ENCODE measurements around the gene GDI1.
"Not testable (repeated sequence)": the region's sequence is repeated elsewhere in the genome, so short reads cannot be mapped to it uniquely, and the experiment has no call there.

Gene GDI1

DNA sequence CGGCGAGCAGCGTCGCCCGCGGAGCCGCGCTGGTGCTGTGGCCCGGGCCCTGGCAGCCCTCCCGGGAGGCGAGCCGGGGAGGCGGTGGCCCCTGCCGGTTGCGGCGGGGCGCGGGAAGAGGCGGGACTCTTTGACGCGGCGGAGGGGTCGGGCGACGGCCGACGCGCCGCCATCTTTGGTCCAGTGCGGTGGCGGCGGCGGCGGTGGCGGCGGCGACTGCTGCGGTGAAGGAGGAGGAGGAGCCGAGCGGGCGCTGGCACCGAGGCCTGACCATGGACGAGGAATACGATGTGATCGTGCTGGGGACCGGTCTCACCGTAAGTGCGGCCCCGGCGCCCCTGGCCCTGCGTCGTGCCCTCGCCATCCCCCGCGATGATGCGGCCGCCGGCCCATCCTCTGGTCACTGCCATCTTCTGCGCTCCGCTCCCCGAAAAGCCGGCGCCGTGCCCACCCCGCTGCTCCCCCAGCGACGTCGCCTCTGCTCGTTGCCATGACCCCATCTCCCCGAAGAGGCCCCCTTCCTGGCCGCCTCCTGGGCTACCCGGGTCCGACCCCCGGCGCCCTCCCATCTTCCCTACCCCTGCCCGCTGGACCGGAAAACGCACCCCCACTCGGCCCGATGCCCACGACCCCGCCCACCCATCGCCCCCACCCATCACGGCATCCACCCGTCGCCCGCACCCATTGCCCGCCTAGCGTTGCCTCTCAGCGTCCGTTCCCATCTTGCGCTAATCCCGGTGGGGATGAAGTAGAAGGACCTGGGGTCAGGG lies at the start of gene GDI1:
TSS of gene GDI1 (plus strand) at position 172 of the 770 bp plus-strand sequence. CDS start at position 273, 101 bp downstream.
- no peak for DNase-seq

DNA sequence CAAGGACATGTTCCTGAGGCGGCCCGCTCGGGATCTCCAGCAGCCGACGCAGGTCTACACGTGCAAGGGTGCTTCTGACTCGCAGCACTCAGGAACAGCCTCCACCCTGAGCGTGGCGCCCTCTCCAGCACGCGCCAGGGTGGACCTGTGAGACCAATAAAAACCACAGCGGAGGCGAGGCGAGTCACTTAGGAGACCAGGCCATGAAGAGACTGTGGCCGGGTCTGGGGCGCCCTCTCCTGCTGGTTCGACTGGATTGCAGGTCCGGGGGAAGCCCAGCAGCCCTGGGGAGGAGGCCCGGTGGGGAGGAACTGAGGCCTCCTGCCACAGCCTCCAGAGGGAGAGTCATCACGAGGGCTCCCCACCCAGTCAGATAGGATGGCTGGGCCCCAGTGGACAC lies 48.9 kb upstream of the GDI1 start:
- not testable (repeated sequence) for DNase-seq

DNA sequence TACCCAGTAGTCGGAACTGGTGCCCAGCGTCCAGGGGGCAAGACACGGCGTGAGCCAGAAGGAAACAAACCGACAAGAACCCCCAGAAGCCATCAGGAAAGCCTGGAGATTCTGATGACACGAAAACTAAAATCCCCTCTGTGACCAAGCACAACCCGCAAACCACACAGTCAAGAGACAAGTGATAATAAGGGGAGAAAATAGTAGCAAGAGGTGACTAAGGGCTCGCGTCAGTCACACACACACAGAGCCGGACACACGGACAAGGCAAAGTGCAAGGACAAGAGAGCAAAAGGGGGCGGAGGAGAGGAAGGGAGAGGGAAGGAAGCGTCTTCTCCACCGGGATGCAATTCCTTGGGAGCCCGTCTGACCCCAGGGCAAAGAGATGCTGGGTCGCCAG lies 48.3 kb upstream of the GDI1 start:
- not testable (repeated sequence) for DNase-seq

DNA sequence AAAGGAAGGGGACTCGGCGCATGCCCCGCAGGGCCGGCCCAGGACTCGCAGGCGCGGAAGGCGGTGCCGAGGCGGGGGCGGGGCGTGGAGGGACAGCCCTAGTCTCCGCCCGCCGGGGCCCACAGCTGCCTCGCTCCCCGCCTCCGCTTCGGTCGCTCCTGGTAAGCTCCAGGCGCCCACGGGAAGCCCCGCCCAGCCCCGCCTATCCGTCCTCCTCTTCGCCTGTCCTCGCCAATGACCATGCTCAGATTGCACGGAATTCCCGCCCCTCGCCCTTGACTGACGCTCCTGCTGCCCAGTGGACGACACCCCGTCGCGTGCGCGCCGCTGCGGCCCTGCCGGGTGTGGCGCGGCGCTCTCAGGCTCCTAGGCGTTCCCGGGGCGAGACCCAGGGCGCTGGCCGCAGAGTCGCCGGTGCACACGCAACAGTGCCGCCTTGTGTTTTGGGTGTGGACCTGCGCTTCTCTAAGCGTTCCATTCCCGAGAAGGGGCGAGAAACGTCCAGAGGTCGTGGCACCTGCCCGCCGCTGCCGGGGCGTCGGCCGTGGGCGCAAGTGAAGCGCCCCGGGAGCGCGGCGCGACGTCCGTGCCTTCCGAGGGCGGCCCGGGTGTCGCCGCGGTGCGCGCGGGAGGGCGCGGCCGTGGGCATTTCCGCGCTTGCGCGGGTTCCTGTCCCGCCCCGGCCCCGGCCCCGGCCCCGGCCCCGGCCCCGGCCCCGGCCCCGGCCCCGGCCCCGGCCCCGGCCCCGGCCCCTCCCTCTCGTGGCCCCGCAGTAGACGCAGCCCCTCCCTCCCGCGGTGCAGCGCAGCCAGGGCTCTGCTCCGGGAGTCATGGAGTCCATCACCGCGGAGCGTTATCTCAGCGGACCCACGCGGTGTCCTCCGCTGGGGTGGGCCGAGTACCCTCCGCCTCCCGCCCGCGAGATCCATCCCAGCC lies 46.9 kb upstream of the GDI1 start:
- DNase-seq: not testable (repeated sequence)

DNA sequence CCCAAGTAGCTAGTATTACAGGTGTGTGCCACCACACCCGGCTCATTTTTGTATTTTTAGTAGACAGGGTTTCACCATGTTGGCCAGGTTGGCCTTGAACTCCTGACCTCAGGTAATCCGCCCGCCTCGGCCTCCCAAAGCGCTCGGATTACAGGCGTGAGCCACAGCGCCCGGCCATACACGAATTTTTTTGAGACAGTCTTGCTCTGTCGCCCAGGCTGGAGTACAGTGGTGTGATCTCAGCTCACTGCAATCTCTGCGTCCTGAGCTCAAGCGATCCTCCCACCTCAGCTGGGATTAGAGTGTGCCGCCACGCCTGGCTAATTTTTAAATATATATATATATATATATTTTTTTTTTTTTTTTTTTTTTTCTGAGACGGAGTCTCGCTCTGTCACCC lies 40.6 kb upstream of the GDI1 start:
- not testable (repeated sequence) for DNase-seq

DNA sequence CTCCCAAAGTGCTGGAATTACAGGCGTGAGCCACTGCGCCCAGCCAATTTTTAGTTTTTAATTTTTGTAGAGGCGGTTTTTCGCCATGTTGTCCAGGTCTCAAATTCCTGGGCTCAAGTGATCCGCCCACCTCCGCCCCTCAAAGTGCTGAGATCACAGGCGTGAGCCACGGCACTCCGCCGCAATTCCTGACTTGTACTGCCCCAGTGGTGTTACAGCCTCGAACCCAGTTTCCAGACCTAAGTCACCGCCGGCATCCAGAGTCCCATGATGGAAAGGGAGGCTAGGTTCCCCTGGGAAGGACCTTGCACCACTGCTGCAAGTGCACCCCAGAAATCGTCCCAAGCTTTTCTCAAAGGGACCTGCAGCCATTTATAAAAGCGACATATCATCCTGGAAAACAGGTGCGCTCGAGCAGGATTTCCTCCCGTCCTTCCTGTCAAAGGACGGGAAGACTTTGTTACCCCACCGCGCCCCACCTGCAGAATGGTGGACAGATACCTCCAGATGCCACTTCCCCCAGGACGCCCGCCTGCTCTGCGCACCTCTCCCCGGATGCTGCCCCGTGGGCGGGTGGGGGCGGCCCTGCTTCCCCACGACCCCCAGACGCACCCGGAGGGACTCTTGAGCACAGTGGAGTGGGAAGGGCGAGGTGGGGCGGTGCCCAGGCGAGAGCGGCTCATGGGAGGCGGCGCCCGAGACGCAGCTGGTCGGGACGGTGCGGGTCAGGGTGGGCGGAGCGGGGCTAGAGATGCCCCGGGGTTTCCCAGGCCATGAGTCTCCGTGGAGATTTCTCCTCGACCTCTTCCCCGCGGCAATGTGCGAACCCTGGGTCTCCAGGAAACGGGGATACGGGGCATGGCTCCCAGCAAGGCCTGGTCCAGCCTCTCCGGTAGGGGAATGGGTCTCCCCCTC lies 39.7 kb upstream of the GDI1 start:
- DNase-seq: no peak

DNA sequence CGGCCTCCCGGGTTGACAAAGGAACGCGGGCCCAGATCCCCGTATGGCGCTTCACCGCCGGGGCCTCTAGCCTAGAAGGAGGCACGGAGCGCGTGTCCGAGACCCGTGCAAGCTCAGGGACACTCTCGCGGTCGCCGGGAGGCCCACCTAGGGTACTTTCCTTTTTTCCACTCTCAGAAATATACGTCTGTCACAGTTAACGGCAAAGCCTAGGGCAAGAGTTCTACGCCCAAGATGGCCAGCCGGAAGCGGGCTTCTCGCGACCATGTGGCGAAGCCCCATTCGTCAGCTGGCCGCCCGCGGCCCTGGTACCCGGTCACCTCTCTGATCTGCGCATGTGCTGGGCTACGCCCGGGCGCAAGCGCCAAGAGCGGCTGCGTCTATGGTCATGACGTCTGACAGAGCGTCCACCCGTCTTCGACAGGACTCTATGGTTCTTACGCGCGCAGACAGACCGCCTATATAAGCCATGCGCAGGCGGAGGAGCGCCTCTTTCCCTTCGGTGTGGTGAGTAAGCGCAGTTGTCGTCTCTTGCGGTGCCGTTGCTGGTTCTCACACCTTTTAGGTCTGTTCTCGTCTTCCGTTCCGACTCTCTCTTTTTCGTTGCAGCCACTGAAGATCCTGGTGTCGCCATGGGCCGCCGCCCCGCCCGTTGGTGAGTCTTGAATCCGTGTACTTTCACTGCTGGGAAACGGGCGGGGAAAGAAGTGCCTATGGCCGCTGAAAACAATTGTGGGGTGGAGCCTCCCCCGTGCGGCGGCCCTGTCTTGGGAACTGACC lies 38.9 kb upstream of the GDI1 start, which contains the start of gene RPL10:
TSS of gene RPL10 (plus strand) at position 490 of the 780 bp plus-strand sequence. CDS start at position 633, 143 bp downstream.
- DNase-seq: peak; percentile 48 to 71

DNA sequence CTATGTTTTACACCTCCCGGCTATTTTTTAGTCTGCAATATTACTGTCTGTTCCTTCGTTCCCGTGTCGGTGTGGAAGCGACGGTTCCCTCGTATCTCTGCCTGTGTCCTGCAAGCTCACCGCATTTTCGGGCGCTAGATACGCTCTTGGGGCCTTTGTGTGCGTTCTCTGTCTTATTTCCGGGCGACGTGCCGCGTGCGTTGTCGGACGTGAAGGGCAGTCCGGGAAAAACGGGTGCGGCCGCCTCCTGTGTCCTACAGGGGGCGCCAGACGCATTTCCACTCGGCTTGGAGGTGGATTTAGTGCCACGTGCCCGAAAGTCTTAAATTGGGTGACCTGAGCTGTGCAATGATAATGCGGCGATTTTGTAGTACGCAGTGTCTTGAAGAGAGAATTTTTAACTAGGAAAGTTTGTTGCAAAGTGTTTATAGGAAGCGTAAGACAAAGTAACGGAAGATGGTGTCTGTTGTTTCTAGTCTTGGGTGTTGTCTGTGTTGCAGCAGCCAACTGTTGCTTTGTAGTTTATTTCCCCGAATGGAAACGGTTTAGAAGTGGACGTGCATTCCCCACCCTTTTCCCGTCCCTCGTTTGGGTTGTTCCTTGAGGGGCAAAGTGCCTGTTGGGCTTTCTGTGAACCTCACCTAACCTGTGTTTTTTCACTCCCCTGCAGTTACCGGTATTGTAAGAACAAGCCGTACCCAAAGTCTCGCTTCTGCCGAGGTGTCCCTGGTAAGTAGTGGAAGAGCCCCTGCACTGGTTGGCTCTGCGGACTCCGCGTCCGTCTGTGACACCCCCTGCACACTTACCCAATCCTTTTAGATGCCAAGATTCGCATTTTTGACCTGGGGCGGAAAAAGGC lies 38.1 kb upstream of the GDI1 start:
- DNase-seq: peak in 1 of 2 experiments; percentile 40

DNA sequence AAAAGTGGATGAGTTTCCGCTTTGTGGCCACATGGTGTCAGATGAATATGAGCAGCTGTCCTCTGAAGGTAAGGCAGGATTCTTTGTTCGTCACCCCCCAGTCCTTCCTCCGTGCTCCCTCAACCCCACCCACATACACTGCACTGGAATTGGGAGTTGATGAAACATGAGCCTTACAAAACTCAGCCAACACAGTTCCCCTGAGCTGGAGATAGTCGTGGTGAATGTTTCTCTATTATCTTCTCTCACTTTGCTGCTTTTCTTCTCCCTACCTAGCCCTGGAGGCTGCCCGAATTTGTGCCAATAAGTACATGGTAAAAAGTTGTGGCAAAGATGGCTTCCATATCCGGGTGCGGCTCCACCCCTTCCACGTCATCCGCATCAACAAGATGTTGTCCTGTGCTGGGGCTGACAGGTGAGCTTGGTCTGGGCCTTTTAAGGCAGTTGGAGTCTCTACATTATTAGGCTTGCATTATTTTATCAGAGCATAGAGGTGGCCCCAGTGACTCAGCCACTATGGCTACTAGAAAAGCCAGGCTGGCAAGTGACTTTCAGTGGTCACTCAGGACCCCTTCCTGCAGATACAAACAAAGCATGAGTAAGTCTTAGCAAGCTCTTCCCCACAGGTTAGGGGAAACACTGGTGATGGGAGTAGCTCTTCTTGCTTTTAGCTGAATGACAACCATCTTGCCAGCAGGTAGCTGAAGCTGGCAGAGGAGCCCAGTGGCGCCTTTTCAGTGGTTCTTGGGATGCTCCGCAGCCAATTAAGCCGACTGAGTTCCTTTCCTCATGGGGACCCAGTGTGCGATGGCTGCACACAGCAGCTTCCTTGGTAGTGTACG lies 37.2 kb upstream of the GDI1 start:
- DNase-seq: no peak

DNA sequence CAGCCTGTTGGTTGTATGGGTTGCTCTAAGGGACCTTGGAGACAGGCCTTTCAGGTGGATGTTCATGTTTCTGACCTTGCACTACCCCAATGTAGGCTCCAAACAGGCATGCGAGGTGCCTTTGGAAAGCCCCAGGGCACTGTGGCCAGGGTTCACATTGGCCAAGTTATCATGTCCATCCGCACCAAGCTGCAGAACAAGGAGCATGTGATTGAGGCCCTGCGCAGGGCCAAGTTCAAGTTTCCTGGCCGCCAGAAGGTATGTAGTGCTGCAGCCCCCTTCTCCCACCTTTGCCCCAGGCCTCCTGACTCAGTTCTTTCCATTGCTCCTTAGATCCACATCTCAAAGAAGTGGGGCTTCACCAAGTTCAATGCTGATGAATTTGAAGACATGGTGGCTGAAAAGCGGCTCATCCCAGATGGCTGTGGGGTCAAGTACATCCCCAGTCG lies 36.6 kb upstream of the GDI1 start:
- DNase-seq: not testable (repeated sequence)

DNA sequence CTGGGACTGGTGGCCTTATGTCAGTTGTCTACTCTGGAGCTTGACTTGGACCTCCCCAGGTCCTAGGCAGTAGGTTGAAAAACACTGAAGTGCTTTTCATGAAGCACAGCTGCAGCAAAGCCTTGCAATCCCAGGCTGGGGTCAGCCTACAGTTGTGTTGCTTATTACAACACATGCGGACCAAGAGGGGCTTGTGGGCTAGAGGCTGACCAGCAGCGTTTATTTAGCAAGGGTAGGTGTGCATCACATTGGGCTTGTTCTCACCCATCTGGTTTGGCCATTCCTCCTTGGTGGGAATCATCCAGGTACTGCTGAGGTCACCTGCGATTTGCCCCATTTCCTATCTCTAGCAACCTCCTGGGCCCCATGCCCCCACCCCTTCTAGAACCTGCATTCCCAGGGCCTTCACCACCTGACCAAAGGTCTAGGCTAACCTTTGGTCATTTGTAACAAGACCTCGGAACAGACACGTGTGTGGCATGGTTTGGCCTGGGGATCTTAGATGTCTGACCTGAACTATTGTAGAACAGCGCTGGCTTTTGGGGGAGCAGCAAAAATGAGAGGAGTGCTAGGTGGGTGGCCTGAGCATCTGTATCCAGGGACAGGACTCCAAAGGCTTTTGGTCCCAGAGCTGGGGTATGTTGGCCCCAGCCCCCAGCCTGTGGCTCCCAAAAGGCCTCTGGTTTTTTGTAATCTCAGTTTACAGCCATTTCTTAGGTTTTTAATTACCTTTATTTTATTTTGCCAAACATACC lies 35.7 kb upstream of the GDI1 start:
- no peak for DNase-seq

DNA sequence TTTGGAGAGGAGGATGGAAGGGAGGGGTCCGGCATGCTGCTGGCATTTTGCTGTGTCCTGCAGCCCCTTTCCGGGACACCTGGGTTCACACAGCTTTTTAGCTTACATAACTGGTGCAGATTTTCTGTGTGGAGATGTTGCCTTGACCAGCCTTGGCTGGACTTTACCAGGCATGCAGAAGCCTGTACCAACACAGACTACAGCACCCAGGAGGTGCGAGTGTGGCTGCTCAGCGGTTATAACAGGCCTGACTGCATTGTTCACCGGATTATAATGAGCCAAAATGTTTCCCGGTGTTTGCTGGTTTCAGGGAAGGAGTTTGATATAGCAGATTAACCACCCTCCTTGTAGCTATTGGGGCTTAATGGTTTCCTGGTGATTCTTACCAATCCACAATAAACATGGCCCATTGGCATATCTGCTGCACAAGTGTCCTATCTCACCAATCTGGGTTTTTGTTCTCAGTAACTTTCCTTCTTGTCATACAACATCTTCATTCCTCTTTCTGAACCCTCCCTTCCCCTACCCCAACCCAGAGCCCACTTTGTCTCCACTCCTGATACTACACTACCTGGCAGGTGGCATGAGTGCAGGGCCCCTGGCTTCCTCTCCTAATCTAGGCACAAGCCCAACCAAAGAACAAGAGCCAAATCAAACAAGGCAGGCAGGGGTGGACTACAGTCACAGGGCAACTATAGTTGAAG lies 34.9 kb upstream of the GDI1 start:
- DNase-seq: no peak

DNA sequence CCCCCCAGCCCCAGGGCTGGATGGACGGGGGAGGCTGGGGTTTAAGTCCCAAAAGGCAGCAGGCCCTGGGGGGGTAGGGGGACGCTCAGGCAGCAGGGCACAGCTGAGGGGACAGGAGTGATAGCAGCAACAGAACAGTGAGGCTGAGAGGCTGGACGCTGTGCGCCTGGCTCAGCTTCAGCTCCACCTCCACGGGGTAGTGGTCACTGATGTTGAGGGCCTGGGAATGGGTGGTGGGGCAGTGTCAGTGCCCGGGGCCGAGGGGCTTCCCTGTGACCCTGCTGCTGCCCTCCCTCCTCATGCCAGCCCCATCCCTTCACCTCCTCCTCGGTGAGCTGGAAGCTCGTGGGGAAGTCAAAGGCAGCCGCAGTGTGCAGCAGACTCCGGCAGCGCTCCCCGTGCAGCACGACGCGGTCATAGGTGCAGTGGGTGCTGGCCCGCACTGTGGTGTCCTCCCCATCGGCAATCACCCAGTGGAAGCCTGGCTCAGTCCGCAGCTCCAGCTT lies 34.3 kb upstream of the GDI1 start:
- DNase-seq: no peak

DNA sequence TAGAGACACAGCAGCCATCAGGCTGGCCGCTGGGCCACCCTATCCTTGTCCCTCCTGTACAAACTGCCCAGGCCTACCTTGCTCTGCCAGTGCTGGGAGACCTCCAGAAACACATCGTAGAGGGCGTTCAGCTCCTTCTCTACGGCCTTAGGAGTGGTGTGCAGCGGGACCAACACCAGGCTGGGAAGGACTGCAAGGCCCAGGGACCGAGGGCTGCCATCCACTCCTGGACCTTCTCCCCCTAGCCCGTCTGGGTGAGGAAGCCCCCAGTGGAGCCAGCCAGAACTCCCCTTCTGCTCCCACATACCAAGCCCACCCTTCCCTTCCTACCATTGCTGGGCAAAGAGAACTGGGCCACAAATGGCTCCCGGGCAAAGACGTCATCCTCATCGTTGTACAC lies 33.8 kb upstream of the GDI1 start:
- DNase-seq: no peak

DNA sequence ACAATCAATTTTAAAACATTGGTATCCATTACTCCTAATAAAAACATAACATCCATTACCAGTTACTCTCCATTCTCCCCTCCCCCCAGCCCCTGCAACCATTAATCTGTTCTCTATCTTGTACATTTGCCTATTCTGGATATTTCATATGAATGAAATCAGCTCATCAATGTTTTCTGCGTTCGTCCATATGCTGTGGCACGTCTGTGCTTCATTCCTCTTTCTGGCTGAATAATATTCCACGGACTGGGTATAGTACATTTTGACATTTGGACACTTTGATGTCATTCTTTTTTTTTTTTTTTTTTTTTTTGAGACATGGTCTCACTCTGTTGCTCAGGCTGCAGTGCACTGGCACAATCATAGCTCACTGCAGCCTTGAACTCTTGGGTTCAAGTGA lies 33.1 kb upstream of the GDI1 start:
- DNase-seq: no peak

DNA sequence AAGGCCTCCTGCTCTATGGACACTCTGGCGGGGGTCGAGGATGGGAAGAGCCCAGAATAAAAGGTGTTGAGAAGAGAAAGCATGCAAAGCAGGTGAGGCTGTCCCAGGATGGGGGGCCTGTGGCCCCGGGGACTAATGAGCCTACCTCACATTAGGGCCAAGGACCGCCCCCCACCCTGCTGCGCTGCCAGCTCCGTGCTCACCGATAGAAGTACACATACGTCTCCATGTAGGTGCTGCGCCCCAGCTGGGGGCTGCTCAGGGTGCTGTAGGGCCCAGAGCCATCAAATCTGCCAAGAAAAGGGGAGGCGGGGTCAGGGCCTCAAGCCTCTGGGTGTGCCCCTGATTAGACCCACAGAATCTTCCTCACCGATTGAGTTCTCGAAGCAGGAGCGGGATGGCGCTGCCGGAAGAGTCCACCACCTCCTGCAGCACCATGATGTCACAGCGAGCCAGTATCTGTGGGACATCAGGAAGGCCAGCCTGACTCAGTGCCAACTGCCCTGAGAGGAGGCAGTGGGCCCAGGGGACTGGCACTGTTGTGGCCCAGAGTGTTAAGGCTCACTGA lies 32.2 kb upstream of the GDI1 start:
- DNase-seq: no peak

DNA sequence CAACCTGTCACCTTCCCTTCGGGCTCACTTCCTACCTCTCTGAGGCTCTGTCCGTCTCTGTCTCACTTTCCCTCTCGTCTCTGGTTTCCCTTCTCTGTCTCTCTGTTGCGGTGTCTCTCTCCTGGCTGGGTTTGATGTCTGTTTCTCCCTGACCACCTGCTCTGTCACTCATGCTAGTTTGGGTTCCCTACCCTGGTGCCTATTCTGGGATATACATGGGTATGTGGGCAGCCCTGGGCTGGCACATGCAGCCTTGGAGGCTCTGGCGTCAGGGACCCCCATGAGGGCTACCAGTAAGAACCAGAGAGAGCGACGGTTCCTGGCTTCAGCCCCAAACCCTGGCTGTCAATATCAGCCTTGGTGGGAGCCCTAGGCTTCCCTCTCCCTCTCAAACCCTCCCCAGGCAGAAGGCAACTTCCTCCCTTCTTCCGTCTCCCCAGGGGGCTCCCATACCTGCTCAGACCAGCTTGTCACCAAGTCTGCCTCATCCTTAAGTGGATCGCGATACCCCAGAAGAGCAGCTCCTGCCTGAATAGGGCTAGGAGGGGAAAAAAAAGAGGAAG lies 28.2 kb upstream of the GDI1 start:
- no peak for DNase-seq
